ENCODE data around the gene PCYT1A.

Gene PCYT1A

DNA sequence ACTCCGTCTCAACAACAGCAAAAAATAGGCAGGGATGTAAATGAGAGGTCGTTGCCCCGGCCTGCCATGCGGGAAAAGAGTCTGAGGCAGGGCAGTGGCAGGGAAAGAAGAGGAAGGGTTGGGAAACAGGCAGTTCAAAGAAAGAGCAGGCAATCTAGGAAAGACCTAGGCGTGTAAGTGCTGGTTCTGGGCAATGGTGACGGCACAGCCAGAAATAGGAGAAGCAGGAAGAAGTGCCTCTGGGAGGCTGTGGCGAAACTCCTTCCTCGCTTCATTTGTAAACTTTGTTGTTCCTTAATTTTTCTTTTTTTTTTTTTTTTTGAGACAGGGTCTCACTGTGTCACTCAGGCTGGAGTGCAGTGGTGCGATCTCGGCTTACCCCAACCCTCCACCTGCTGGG, 66.9 kb downstream of the PCYT1A start:
- TF ChIP-seq, protein P1, sequence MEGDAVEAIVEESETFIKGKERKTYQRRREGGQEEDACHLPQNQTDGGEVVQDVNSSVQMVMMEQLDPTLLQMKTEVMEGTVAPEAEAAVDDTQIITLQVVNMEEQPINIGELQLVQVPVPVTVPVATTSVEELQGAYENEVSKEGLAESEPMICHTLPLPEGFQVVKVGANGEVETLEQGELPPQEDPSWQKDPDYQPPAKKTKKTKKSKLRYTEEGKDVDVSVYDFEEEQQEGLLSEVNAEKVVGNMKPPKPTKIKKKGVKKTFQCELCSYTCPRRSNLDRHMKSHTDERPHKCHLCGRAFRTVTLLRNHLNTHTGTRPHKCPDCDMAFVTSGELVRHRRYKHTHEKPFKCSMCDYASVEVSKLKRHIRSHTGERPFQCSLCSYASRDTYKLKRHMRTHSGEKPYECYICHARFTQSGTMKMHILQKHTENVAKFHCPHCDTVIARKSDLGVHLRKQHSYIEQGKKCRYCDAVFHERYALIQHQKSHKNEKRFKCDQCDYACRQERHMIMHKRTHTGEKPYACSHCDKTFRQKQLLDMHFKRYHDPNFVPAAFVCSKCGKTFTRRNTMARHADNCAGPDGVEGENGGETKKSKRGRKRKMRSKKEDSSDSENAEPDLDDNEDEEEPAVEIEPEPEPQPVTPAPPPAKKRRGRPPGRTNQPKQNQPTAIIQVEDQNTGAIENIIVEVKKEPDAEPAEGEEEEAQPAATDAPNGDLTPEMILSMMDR (IDR thresholded peaks at IDR 0.05; ENCODE audit: borderline replicate concordance, control extremely low read depth, extremely low read depth, insufficient read depth, missing control alignments) = no peak

DNA sequence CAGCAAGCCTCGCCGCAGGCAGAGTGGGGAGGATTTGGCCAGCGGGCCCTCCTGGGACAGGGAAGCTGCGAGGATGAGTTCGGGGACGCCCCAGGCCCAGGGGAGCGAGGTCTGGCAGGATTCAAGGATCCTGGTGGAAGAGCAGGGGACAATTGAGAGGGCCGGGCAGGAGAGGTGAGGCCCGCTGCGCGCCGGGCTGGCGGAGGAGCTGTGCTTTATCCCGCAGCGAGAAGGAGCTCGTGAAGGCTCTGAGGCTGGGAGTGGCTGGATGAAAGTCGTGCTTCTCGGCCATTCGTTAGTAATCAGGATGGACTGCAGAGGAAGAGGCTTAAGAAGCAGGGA, 67.6 kb downstream of the PCYT1A start:
- in situ Hi-C loops (cut with MboI; ENCODE audit: low sequenced_read_pairs, unreplicated experiment) = no loop called here
- TF ChIP-seq, protein P1 (IDR thresholded peaks at IDR 0.05; ENCODE audit: borderline replicate concordance, control extremely low read depth, extremely low read depth, insufficient read depth, missing control alignments) = no peak
- no peak for DNase-seq (ENCODE audit: low spot score)

More for the DNA sequence above, 66.9 kb downstream of the PCYT1A start:
- in situ Hi-C loops (cut with MboI; ENCODE audit: low sequenced_read_pairs, unreplicated experiment) = no loop called here
- DNase-seq (ENCODE audit: low spot score) = no peak

GRCh38 chr3:196219194-196219969, 68.1 kb downstream of the PCYT1A start:
- in situ Hi-C loops (cut with MboI; ENCODE audit: low sequenced_read_pairs, unreplicated experiment) = no loop called here
- TF ChIP-seq, protein P1 (IDR thresholded peaks at IDR 0.05; ENCODE audit: borderline replicate concordance, control extremely low read depth, extremely low read depth, insufficient read depth, missing control alignments) = no peak
- peak; percentile 77 for DNase-seq (ENCODE audit: low spot score)

GRCh38 chr3:196218155-196218712, 69.3 kb downstream of the PCYT1A start:
- in situ Hi-C loops (cut with MboI; ENCODE audit: low sequenced_read_pairs, unreplicated experiment) = no loop called here
- DNase-seq (ENCODE audit: low spot score) = no peak
- TF ChIP-seq, protein P1 (IDR thresholded peaks at IDR 0.05; ENCODE audit: borderline replicate concordance, control extremely low read depth, extremely low read depth, insufficient read depth, missing control alignments) = no peak

DNA sequence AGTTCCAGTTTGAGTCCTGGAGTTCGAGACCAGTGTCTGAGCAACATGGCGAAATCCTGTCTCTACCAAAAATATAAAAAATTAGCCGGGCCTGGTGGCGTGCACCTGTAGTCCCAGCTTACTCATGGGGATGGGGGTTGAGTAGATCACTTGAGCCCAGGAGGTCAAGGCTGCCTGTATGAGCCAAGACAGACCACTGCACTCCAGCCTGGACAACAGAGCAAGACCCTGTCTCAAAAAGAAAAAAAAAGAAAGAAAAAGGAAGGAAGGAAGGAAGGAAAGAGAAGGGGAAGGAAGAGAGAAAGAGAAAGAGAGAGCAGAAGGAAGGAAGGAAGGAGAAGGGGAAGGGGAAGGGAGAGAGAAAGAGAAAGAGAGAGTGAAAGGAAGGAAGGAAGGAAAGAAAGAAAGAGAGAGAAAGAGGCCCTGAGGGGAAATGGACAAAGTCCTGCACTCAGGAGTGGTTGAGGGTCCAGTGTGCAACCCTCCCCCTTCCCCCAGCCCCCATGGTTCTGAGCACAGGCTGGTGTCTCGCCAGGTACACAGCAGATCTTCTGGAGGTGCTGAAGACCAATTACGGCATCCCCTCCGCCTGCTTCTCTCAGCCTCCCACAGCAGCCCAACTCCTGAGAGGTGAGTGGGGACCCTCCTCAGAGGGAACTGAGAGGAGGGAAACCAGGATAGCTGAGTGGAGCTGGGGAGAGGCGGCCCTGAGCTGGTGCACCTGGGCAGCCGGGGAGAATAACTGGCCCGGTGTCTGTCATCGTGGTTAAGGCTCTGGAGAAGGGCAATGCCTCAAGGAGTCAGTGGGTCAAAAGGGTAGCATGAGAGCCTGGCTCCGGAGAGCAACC, 70.0 kb downstream of the PCYT1A start:
- DNase-seq (ENCODE audit: low spot score) = no peak
- TF ChIP-seq, protein P1 (IDR thresholded peaks at IDR 0.05; ENCODE audit: borderline replicate concordance, control extremely low read depth, extremely low read depth, insufficient read depth, missing control alignments) = no peak
- in situ Hi-C loops (cut with MboI; ENCODE audit: low sequenced_read_pairs, unreplicated experiment) = no loop called here

GRCh38 chr3:196216681-196217211, 70.8 kb downstream of the PCYT1A start:
- no peak for DNase-seq (ENCODE audit: low spot score)
- TF ChIP-seq, protein P1 (IDR thresholded peaks at IDR 0.05; ENCODE audit: borderline replicate concordance, control extremely low read depth, extremely low read depth, insufficient read depth, missing control alignments) = no peak
- in situ Hi-C loops (cut with MboI; ENCODE audit: low sequenced_read_pairs, unreplicated experiment) = no loop called here
